MM.1S (cell line): ENCODE measurements around the gene NAB2.
A peak's percentile ranks its signal among the peaks of the same experiment; 100 is the strongest.

Experiments used
- DNase-seq: peaks from one replicate; pipeline ENCODE4 v3.0.0-alpha.2; 2015
- H2AFZ ChIP-seq: fragments of 300-600 bp; sonication (generic); 2 replicates; pipeline ENCODE4 v1.6.0; 2016; ENCODE audit warnings: antibody characterized with exemption, low read length
- H3F3A ChIP-seq: fragments of 300-600 bp; sonication (generic); 2 replicates; pipeline ENCODE4 v1.6.1; 2016; ENCODE audit warnings: mild to moderate bottlenecking, antibody characterized with exemption, low read length, moderate library complexity, mixed read lengths; ENCODE audit not compliant: insufficient read depth
- H3K27ac ChIP-seq: fragments of 300-600 bp; sonication (generic); 2 replicates; pipeline ENCODE4 v1.5.1; 2016; ENCODE audit warnings: mild to moderate bottlenecking, low read length
- H3K27me3 ChIP-seq: fragments of 300-600 bp; sonication (generic); replicated peaks from 2 replicates; pipeline ENCODE4 v1.6.0; 2016; ENCODE audit warnings: low read length; ENCODE audit not compliant: insufficient read depth
- H3K36me3 ChIP-seq: fragments of 300-600 bp; sonication (generic); replicated peaks from 2 replicates; pipeline ENCODE4 v1.6.1; 2016; ENCODE audit warnings: mild to moderate bottlenecking, low read length, mixed read lengths; ENCODE audit not compliant: insufficient read depth
- H3K4me1 ChIP-seq: fragments of 300-600 bp; sonication (generic); 2 replicates; pipeline ENCODE4 v1.6.1; 2016; ENCODE audit warnings: low read length, mixed read lengths
- H3K4me2 ChIP-seq: fragments of 300-600 bp; sonication (generic); 2 replicates; pipeline ENCODE4 v1.6.0; 2016; ENCODE audit warnings: low read depth, low read length
- H3K4me3 ChIP-seq: fragments of 300-600 bp; sonication (generic); 2 replicates; pipeline ENCODE4 v1.5.1; 2016; ENCODE audit warnings: low read length, mixed read lengths
- H3K79me2 ChIP-seq: fragments of 300-600 bp; sonication (generic); 2 replicates; pipeline ENCODE4 v1.6.1; 2016; ENCODE audit warnings: mixed run types, low read length, mixed read lengths
- H3K9ac ChIP-seq: fragments of 300-600 bp; sonication (generic); 2 replicates; pipeline ENCODE4 v1.6.1; 2016; ENCODE audit warnings: low read length, mixed read lengths
- H3K9me2 ChIP-seq: fragments of 300-600 bp; sonication (generic); replicated peaks from 2 replicates; pipeline ENCODE4 v1.6.1; 2016; ENCODE audit warnings: mild to moderate bottlenecking, low read length, mixed read lengths; ENCODE audit not compliant: insufficient read depth
- H3K9me3 ChIP-seq: fragments of 300-600 bp; sonication (generic); replicated peaks from 2 replicates; pipeline ENCODE4 v1.6.1; 2016; ENCODE audit warnings: mild to moderate bottlenecking, low read length, mixed read lengths; ENCODE audit not compliant: insufficient read depth
- H4K20me1 ChIP-seq: fragments of 300-600 bp; sonication (generic); 2 replicates; pipeline ENCODE4 v1.6.1; 2016; ENCODE audit warnings: mild to moderate bottlenecking, low read length, moderate library complexity, mixed read lengths; ENCODE audit not compliant: insufficient read depth
- CTCF ChIP-seq: fragments of 300-600 bp; sonication (generic); IDR thresholded peaks from 2 replicates; pipeline ENCODE4 v1.5.1; 2016; ENCODE audit warnings: antibody characterized with exemption, low read length, mixed read lengths
- EZH2 ChIP-seq: fragments of 300-600 bp; sonication (generic); optimal IDR thresholded peaks from 2 replicates; pipeline ENCODE3; 2017; ENCODE audit warnings: low read depth, mild to moderate bottlenecking, antibody characterized with exemption, low read length, mixed read lengths
- EZH2phosphoT487 ChIP-seq: fragments of 300-600 bp; sonication (generic); IDR thresholded peaks from 2 replicates; pipeline ENCODE4 v1.6.1; 2018; ENCODE audit warnings: antibody characterized with exemption, low read length

NAB2 gene

GRCh38 chr12:57110104-57111030 is 21.5 kb downstream of the NAB2 start:
- TF ChIP-seq EZH2 (no peak), CTCF (0 out of 2 replicates have a peak, but pooled peaks have one; percentile 4)
- Histone ChIP-seq H4K20me1 (no peaks in the 10 kb centered on the region), H3K27me3 (no peaks in the 10 kb centered on the region), H3K4me1 (peaks cover 5% of the 10 kb centered on the region), H3K9me3 (no peaks in the 10 kb centered on the region), H3K27ac (peak overlapping the region; percentile 79; the same call in 1 of the 2 replicates), H2AFZ (peak overlapping the region; percentile 79), H3K36me3 (no peaks in the 10 kb centered on the region), H3K79me2 (peaks cover 12% of the 10 kb centered on the region; the same call in 1 of the 2 replicates), H3K9me2 (no peaks in the 10 kb centered on the region), H3K4me3 (peak overlapping the region; percentile 72), H3F3A (peaks cover 14% of the 10 kb centered on the region), H3K9ac (peak overlapping the region; percentile 60), H3K4me2 (peak overlapping the region; percentile 98)
- peak; percentile 47 for DNase-seq

- peak within 1 kb of the TSS; percentile 72 for H3K4me3 ChIP-seq
- peak within 1 kb of the TSS; percentile 79 for H2AFZ ChIP-seq
These were observed 22.3 kb downstream of the NAB2 start, which contains the start of gene STAT6 for GRCh38 chr12:57111031-57111734. TSS of gene STAT6 (minus strand) at chr12:57111362. CDS start at chr12:57108278, 3,084 bp downstream.

More at GRCh38 chr12:57111031-57111734, 22.3 kb downstream of the NAB2 start, which contains the start of gene STAT6:
- DNase-seq: peak; percentile 82
- Histone ChIP-seq H3K9me3 (no peaks in the 10 kb centered on the region), H3K27me3 (no peaks in the 10 kb centered on the region), H4K20me1 (no peaks in the 10 kb centered on the region), H3K9me2 (no peaks in the 10 kb centered on the region), H3K27ac (peak within 1 kb of the TSS; percentile 79), H3K79me2 (peaks cover 12% of the 10 kb centered on the region; the same call in 1 of the 2 replicates), H3K4me2 (peak within 1 kb of the TSS; percentile 98), H3K9ac (peak within 1 kb of the TSS; percentile 60), H3K4me1 (peaks cover 5% of the 10 kb centered on the region), H3F3A (peaks cover 14% of the 10 kb centered on the region), H3K36me3 (no peaks in the 10 kb centered on the region)
- no peak for TF ChIP-seq CTCF
- TF ChIP-seq EZH2: no peak
- no peak for TF ChIP-seq EZH2phosphoT487
